Neutrophil (primary cell): ENCODE data around the gene EVX1.

Experiments used
- H3K27ac ChIP-seq: fragments of 200-600 bp; sonication (generic); 2 replicates; pipeline ENCODE4 v1.5.1; 2016; ENCODE audit warnings: mild to moderate bottlenecking, moderate library complexity
- H3K27me3 ChIP-seq: fragments of 200-600 bp; sonication (generic); 2 replicates; pipeline ENCODE4 v1.6.0; 2016; ENCODE audit warnings: mild to moderate bottlenecking
- H3K36me3 ChIP-seq: fragments of 200-600 bp; sonication (generic); 2 replicates; pipeline ENCODE4 v1.5.1; 2017
- H3K4me1 ChIP-seq, 2 experiments: fragments of 200-600 bp in 1 of 2; sonication (generic) in 1 of 2; 1 replicate in 1 of 2; 2 replicates in 1 of 2; pipeline versions ENCODE4 v1.5.1 to v1.6.1; 2013 to 2016; ENCODE audit warnings: low read depth in 1 of 2, low read length in 1 of 2, mild to moderate bottlenecking in 1 of 2, moderate library complexity in 1 of 2; ENCODE audit not compliant: control insufficient read depth in 1 of 2, insufficient read depth in 1 of 2
- H3K4me3 ChIP-seq, 2 experiments: fragments of 200-600 bp in 1 of 2; sonication (generic) in 1 of 2; 1 replicate in 1 of 2; 2 replicates in 1 of 2; pipeline ENCODE4 v1.5.1; 2013 to 2016; ENCODE audit warnings: low read depth in 1 of 2, low read length in 1 of 2, mild to moderate bottlenecking in 1 of 2, moderate library complexity in 1 of 2
- H3K9me3 ChIP-seq: fragments of 200-600 bp; sonication (generic); 2 replicates; pipeline ENCODE4 v1.5.1; 2016
- CTCF ChIP-seq: fragments of 200-600 bp; sonication (generic); IDR thresholded peaks from 2 replicates; pipeline ENCODE4 v1.5.1; 2016; ENCODE audit warnings: antibody characterized with exemption

Gene EVX1

GRCh38 chr7:27219821-27220220 lies 22.8 kb upstream of the EVX1 start:
- Histone ChIP-seq H3K27ac (no peak overlapping the region), H3K4me1 (no peaks in the 10 kb centered on the region), H3K27me3 (peaks cover 100% of the 10 kb centered on the region), H3K9me3 (no peaks in the 10 kb centered on the region), H3K36me3 (no peaks in the 10 kb centered on the region), H3K4me3 (no peak overlapping the region)
- no peak for TF ChIP-seq CTCF

GRCh38 chr7:27220440-27220955 lies 22.1 kb upstream of the EVX1 start:
- no peak for TF ChIP-seq CTCF
- H3K4me3 ChIP-seq, result no peak overlapping the region
- peaks cover 100% of the 10 kb centered on the region for H3K27me3 ChIP-seq
- no peak overlapping the region for H3K27ac ChIP-seq
- H3K9me3 ChIP-seq, result no peaks in the 10 kb centered on the region
- no peaks in the 10 kb centered on the region for H3K36me3 ChIP-seq
- H3K4me1 ChIP-seq, result no peaks in the 10 kb centered on the region

GRCh38 chr7:27221201-27221797 lies 21.3 kb upstream of the EVX1 start:
- no peaks in the 10 kb centered on the region for H3K4me1 ChIP-seq
- H3K27me3 ChIP-seq, result peaks cover 100% of the 10 kb centered on the region
- no peaks in the 10 kb centered on the region for H3K9me3 ChIP-seq
- TF ChIP-seq CTCF, result no peak
- no peaks in the 10 kb centered on the region for H3K36me3 ChIP-seq
- no peak overlapping the region for H3K27ac ChIP-seq
- no peak overlapping the region for H3K4me3 ChIP-seq

GRCh38 chr7:27223941-27224575 lies 18.5 kb upstream of the EVX1 start:
- no peaks in the 10 kb centered on the region for H3K4me1 ChIP-seq
- H3K27me3 ChIP-seq, result peaks cover 100% of the 10 kb centered on the region
- no peak overlapping the region for H3K27ac ChIP-seq
- H3K9me3 ChIP-seq, result no peaks in the 10 kb centered on the region
- no peak overlapping the region for H3K4me3 ChIP-seq
- no peak for TF ChIP-seq CTCF
- H3K36me3 ChIP-seq, result no peaks in the 10 kb centered on the region

- H3K4me3 ChIP-seq, result no peak overlapping the region
- H3K36me3 ChIP-seq, result no peaks in the 10 kb centered on the region
- peaks cover 100% of the 10 kb centered on the region for H3K27me3 ChIP-seq
- TF ChIP-seq CTCF, result no peak
- no peak overlapping the region for H3K27ac ChIP-seq
- H3K9me3 ChIP-seq, result no peaks in the 10 kb centered on the region
- no peaks in the 10 kb centered on the region for H3K4me1 ChIP-seq
These were observed 17.3 kb upstream of the EVX1 start for GRCh38 chr7:27224983-27225934.
